DMS53 (cell line): Measurements from ENCODE around the gene C6orf47.
A peak's percentile ranks its signal among the peaks of the same experiment; 100 is the strongest.
"Not testable (repeated sequence)": the region's sequence is repeated elsewhere in the genome, so short reads cannot be mapped to it uniquely, and the experiment has no call there.

ENCODE experiments used
- DNase-seq: peaks from one replicate; lab custom pipeline; 2025; lab: John Stamatoyannopoulos, UW

C6orf47 gene, protein sequence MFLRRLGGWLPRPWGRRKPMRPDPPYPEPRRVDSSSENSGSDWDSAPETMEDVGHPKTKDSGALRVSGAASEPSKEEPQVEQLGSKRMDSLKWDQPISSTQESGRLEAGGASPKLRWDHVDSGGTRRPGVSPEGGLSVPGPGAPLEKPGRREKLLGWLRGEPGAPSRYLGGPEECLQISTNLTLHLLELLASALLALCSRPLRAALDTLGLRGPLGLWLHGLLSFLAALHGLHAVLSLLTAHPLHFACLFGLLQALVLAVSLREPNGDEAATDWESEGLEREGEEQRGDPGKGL

DNA sequence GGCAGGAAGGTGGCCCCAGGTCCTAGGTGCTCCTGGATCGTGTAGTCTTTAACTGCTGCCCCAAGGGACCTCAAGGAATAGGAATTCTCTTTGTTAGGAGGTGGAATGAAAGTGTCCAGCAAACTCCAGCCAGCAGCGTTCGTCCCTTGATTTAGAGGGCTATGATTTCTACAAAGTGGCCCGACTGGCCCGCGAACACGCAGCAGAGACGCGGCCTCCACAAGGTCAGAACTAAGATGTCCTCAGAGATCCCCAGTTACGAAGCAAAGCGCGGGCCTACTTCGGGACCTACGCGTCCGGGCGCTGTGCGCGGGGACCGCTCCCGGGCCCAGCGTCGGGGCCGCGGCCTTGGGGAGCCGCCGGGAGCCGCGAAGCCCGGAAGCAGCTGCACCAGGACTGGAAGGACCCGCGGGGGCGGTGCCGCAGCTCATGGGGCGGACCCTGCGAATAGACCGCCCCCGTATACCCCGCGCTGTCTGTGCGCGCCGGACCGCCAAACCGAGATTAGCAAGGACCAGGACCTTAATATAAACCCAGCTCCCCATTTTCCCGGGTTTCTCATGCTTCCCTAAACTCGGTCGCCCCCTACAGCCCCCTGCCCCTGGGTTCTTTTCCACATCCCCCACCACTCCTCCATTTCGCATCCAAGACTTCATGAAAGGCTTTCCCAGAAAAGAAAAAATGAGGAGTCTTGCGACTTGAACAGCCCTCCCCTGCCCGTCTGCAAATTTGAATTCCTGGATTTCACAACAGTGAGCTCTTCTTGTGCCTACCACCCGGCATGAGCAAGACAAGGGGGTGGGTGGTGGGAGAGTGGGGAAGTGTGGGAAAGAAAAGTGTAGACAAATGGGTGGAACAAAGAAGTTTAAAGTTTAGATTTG lies at the start of gene C6orf47:
C6orf47 (minus strand) TSS at position 398 of the 881 bp plus-strand sequence. CDS start 831 bp downstream, outside the sequence.
- DNase-seq: peak; percentile 94

GRCh38 chr6:31709157-31709556 lies 48.6 kb upstream of the C6orf47 start:
- DNase-seq: not testable (repeated sequence)

GRCh38 chr6:31708224-31708623 lies 47.6 kb upstream of the C6orf47 start:
- no peak for DNase-seq

DNA sequence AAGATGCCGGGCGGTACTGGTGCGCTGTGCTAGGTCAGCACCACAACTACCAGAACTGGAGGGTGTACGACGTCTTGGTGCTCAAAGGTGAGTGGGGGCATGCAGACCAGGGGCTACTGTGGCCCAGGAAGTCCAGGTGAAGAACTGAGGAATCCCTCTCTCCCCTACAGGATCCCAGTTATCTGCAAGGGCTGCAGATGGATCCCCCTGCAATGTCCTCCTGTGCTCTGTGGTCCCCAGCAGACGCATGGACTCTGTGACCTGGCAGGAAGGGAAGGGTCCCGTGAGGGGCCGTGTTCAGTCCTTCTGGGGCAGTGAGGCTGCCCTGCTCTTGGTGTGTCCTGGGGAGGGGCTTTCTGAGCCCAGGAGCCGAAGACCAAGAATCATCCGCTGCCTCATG lies 47.1 kb upstream of the C6orf47 start:
- no peak for DNase-seq

DNA sequence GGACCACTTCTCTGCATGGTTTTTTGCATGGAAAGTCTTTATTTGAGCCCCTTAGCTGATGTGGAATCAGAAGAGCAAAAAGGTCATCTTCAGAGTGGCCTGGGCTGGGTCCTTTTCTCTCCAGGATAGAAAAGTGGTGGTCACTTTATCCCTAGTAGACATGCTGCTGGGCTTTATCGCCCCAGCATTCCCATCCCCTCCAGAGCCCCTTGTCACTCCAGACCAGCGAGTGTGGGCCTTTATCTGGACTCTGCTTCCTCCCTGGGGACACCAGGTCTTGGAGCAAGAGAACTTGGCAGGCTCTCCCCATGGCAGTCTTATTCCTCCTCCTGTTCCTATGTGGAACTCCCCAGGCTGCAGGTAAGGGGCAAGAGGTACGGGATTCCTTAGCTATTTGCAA lies 46.0 kb upstream of the C6orf47 start, which contains the start of gene LY6G6F:
LY6G6F (plus strand) TSS at position 268 of the 400 bp plus-strand sequence; CDS start at position 309, 41 bp downstream.
- DNase-seq: no peak

- DNase-seq: no peak
Measured at GRCh38 chr6:31705931-31706330, 45.4 kb upstream of the C6orf47 start.

DNA sequence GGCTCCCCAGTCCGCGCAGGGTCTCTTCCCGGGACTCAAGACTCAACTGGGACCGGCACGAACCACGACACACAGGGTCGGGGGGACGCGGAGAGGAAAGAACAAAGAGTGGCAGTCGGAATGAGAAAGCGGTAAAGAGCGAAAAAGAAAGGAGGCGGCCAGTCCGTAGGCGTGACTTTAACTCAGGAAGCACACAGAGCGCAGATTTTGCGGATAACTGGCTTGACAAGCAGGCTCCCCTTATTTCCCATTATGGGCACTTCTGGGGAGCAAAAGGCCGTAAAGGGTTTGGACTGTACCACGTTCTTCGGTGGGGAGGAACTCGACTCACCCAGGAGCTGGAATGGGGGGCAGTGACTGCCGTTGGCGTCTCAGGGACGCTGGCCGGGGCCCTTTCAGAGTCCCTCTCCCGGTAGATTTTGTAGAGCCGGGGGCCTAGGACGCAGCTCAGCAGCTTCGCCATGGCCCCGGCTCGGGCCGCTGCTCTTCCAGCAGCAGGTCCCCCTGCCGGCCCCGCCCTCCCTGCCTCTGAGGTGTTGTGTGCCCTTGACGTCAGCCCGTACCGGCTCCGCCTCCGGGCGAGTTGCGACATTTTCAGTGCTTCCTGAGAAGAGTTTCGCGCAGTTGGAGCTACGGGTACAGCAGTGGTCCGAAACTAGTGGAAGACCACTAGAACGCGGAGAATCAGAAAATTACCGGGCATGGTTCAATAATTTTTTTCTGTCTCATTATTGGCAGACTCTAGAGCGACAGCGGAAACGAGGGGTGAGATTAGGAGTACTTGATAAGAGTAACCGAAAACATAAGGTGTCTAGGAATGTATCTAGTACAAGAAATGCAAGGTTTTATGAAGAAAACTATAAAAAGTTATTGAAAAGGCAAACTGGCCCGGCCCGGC lies 42.5 kb upstream of the C6orf47 start, which contains the start of gene ABHD16A:
ABHD16A (minus strand) TSS at position 506 of the 898 bp plus-strand sequence; CDS start at position 463, 43 bp downstream.
- DNase-seq: peak; percentile 99

DNA sequence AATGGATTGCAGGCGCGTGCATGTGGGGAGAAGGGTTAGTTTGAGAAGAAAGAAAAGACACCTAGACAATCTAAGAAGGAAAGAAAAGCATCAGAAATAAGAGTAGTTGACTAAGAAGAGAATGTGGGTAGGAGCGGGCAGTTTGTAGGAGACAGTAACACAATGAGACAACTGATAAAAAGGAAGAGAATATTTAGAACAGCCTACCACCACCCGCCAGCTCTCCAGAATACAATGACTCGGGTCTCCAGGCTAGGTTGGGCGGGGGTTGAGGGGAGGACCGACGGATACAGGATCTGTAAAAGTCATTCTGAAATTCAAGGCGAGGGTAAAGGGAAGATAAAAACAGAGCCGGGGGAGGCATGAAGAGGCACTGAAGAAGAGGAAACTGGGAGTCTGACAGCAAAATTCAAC lies 41.8 kb upstream of the C6orf47 start:
- no peak for DNase-seq

GRCh38 chr6:31701666-31702404 lies 41.3 kb upstream of the C6orf47 start:
- DNase-seq: peak; percentile 70

GRCh38 chr6:31700740-31701401 lies 40.3 kb upstream of the C6orf47 start:
- no peak for DNase-seq

- peak; percentile 17 for DNase-seq
Measured at GRCh38 chr6:31697555-31697954, 37.0 kb upstream of the C6orf47 start.

- no peak for DNase-seq
Measured at GRCh38 chr6:31693535-31693934, 33.0 kb upstream of the C6orf47 start.

DNA sequence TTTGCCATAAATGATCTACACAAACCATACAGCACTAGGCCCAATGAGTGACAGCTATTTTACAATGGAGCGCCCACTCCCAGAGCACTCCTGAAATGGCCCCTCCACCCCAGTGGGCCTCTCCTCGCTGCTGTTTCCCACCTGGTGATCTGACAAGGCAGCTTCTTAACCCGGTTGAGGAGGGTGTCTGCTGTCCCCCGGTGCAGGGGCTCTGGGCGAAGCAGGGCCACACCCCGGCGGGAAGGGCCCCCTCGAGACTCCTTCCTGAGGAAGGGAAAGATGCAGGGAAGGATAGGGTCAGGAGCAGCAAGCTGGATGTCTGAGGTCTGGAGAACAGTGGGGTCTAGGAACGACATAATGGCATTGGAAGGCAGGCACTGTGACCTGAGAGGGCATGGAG lies 32.3 kb upstream of the C6orf47 start:
- DNase-seq: no peak

GRCh38 chr6:31692353-31692752 lies 31.8 kb upstream of the C6orf47 start:
- DNase-seq: no peak

DNA sequence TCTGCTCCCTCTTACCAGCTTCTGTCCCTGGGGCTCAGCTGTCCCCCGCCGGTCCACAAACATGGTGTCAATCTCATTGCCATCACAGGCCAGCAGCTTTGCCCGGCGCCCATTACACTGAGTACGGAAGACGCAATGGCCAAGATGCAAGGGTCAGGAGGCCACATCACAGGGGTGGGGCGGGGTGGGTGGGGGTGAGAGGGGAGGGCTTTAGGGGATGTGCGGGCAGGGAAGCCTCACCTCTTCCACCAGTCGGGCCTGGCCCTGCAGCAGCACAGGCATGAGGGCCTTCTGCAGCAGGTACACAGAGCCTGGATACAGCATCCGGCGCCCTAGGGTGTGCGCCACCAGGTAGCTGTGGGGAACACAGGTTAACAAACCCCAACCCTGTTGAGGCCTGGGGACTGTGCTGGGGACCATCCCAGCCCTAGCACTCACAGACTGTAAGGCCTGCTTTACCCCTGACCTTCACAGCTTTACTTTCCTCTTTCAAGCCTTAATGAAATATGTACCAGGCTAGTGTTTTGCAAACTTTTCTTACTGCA lies 31.1 kb upstream of the C6orf47 start:
- DNase-seq: no peak

DNA sequence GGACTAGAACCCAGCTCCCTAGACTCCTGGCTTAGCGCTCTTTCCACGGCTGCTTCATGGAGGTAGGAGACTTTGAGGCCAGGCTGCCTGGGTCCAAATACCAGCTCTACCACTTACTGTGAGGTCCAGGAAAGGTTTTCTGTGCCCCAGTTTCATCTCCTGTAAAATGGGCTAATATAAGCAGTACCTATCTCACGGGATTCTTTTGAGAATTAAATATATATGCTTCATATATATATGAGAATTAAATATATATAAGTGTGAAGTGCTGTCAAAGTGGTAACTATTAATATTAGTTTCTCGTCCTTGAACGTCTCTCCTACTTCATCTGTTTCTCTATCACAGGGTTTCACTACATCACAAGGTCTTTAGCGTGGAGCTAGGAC lies 30.5 kb upstream of the C6orf47 start:
- DNase-seq: no peak

DNA sequence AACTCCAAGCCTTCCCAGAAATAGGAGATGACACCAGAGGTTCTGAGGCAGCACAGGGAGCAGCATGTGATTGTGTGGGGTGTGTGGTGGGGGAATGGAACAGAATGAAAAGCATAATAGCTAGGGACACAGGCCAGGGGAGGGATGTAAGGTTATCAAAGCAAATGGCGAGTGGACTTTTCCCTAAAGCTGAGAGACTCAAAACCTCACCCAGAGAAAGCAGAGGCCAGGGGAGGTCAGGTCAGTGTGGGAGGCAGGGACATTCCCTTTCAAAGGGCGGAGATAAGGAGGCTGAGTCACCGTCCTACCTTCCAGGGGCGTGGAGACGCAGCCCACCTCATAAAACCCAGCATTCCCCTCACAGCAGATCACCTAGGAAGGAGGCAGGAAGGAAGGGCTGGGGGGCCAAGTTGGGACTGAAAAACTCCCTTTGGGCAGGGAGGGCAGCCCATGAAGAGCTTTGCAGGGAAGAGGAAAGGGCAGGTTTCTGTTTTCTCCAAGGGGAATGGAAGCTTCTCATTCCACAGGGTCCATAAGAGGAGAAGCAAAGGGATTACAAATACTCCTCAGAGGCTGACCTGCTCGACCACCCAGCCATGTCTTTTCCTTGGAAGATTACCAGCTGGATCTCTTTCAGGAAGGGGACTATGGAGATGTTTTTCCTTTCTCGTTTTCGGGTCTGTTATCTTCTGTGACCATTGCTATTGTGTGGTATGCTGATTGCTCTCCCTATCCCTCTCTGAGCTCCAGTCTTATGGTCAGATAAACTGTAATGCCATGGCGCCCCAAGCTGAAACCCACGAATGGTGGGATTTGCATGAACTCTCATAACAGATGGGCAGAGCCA lies 29.9 kb upstream of the C6orf47 start:
- no peak for DNase-seq

- peak; percentile 21 for DNase-seq
Measured at GRCh38 chr6:31689249-31690110, 28.9 kb upstream of the C6orf47 start.
